Left lung (tissue), 10 donors: ENCODE data around the gene TRANK1. TPM values are rescaled to one million over a fixed set of nuclear protein-coding genes. Genes with fewer than 3 reads are reported as not detected.

Source experiments
- ATAC-seq: fragments of 200-7000 bp; cut with Tn5 transposase; one replicate; pipeline ENCODE4 v1.9.1; 2020; ENCODE audit warnings: moderate library complexity
- DNase-seq, 4 donors: peaks; one replicate each; pipeline ENCODE4 v3.0.0-alpha.2; 2013 to 2020
- H3K27ac ChIP-seq, 2 donors: fragments of 200-600 bp; sonication (generic) in 1 of 2; one replicate each; pipeline versions ENCODE4 v1.5.0 to v1.8.0; 2020 to 2021
- H3K27me3 ChIP-seq, 2 donors: fragments of 200-600 bp; sonication (generic) in 1 of 2; one replicate each; pipeline versions ENCODE4 v1.5.0 to v1.8.0; 2020 to 2021
- H3K36me3 ChIP-seq, 2 donors: fragments of 200-600 bp; sonication (generic) in 1 of 2; one replicate each; pipeline versions ENCODE4 v1.5.0 to v1.8.0; 2020 to 2021
- H3K4me1 ChIP-seq, 2 donors: fragments of 200-600 bp; one replicate each; pipeline ENCODE4 v1.8.0; 2021
- H3K4me3 ChIP-seq, 2 donors: fragments of 200-600 bp; sonication (generic) in 1 of 2; one replicate each; pipeline versions ENCODE4 v1.5.0 to v1.8.0; 2020 to 2021; ENCODE audit warnings: mild to moderate bottlenecking in 1 of 2
- H3K9me3 ChIP-seq, 2 donors: fragments of 200-600 bp; sonication (generic) in 1 of 2; one replicate each; pipeline versions ENCODE4 v1.5.0 to v1.8.0; 2020 to 2021
- intact Hi-C, 2 donors: fragments of 100-400 bp; cut with DNase I; formaldehyde crosslinking; loops; one replicate each; pipeline versions ENCODE4 v1.11.2 to v1.14.2; 2022
- polyA plus RNA-seq, 6 donors: library from polyadenylated mRNA; unstranded; fragments of 120-200 nt; gene quantifications; one replicate each; pipeline ENCODE4 v1.2.1, GENCODE V29; 2013; ENCODE audit not compliant: insufficient read length in 6 of 6
- total RNA-seq, 2 donors: library from RNA; stranded (reverse); fragmentation: NEBNext Ultra II Directional; extraction: Animal tissue kit (Norgen Biotek cat#: 25700); gene quantifications; one replicate each; pipeline ENCODE4 v1.2.1, GENCODE V29; 2021
- TF ChIP-seq, protein P1 (sequence below), 2 donors: fragments of 200-600 bp; sonication (generic) in 1 of 2; IDR thresholded peaks; one replicate each; pipeline versions ENCODE4 v1.5.0 to v1.8.0; 2021; ENCODE audit warnings: antibody characterized with exemption in 2 of 2
- donor health status: DM: no; HTN: yes; CAD: no.
- donor health status: DM: no; HTN: no; CAD: no.

The TRANK1 gene
- total and polyA plus RNA-seq, 8 donors: 23.5 to 26.6 (median 26.1) TPM

GRCh38 chr3:36795622-36796021 is 149.2 kb downstream of the TRANK1 start:
- H3K27me3 ChIP-seq: no peaks in the 10 kb centered on the region
- no peaks in the 10 kb centered on the region for H3K4me1 ChIP-seq
- TF ChIP-seq, protein P1, sequence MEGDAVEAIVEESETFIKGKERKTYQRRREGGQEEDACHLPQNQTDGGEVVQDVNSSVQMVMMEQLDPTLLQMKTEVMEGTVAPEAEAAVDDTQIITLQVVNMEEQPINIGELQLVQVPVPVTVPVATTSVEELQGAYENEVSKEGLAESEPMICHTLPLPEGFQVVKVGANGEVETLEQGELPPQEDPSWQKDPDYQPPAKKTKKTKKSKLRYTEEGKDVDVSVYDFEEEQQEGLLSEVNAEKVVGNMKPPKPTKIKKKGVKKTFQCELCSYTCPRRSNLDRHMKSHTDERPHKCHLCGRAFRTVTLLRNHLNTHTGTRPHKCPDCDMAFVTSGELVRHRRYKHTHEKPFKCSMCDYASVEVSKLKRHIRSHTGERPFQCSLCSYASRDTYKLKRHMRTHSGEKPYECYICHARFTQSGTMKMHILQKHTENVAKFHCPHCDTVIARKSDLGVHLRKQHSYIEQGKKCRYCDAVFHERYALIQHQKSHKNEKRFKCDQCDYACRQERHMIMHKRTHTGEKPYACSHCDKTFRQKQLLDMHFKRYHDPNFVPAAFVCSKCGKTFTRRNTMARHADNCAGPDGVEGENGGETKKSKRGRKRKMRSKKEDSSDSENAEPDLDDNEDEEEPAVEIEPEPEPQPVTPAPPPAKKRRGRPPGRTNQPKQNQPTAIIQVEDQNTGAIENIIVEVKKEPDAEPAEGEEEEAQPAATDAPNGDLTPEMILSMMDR (IDR thresholded peaks at IDR 0.05): no peak
- H3K36me3 ChIP-seq: no peaks in the 10 kb centered on the region
- intact Hi-C loops: no loop called here
- DNase-seq (no peak), ATAC-seq (no peak)
- no peak overlapping the region for H3K27ac ChIP-seq
- peaks cover 0 to 2% of the 10 kb centered on the region in 2 donors for H3K9me3 ChIP-seq
- H3K4me3 ChIP-seq: no peak overlapping the region

- TF ChIP-seq, protein P1 (IDR thresholded peaks at IDR 0.05): no peak
- DNase-seq: peak in 1 of 4 donors; percentile 18
Measured at GRCh38 chr3:36792342-36792741, 152.5 kb downstream of the TRANK1 start.

GRCh38 chr3:36790765-36791164 is 154.1 kb downstream of the TRANK1 start:
- intact Hi-C loops: no loop called here
- Histone ChIP-seq H3K9me3 (no peaks in the 10 kb centered on the region), H3K36me3 (no peaks in the 10 kb centered on the region), H3K27ac (no peak overlapping the region), H3K4me1 (no peaks in the 10 kb centered on the region), H3K27me3 (no peaks in the 10 kb centered on the region), H3K4me3 (no peak overlapping the region)
- DNase-seq (no peak), ATAC-seq (no peak)
- TF ChIP-seq, protein P1 (IDR thresholded peaks at IDR 0.05): no peak

More at GRCh38 chr3:36792342-36792741, 152.5 kb downstream of the TRANK1 start:
- no peaks in the 10 kb centered on the region for H3K9me3 ChIP-seq
- ATAC-seq: no peak
- no peak overlapping the region for H3K27ac ChIP-seq
- intact Hi-C loops: no loop called here
- H3K4me1 ChIP-seq: no peaks in the 10 kb centered on the region
- no peak overlapping the region for H3K4me3 ChIP-seq
- no peaks in the 10 kb centered on the region for H3K36me3 ChIP-seq
- no peaks in the 10 kb centered on the region for H3K27me3 ChIP-seq

DNA sequence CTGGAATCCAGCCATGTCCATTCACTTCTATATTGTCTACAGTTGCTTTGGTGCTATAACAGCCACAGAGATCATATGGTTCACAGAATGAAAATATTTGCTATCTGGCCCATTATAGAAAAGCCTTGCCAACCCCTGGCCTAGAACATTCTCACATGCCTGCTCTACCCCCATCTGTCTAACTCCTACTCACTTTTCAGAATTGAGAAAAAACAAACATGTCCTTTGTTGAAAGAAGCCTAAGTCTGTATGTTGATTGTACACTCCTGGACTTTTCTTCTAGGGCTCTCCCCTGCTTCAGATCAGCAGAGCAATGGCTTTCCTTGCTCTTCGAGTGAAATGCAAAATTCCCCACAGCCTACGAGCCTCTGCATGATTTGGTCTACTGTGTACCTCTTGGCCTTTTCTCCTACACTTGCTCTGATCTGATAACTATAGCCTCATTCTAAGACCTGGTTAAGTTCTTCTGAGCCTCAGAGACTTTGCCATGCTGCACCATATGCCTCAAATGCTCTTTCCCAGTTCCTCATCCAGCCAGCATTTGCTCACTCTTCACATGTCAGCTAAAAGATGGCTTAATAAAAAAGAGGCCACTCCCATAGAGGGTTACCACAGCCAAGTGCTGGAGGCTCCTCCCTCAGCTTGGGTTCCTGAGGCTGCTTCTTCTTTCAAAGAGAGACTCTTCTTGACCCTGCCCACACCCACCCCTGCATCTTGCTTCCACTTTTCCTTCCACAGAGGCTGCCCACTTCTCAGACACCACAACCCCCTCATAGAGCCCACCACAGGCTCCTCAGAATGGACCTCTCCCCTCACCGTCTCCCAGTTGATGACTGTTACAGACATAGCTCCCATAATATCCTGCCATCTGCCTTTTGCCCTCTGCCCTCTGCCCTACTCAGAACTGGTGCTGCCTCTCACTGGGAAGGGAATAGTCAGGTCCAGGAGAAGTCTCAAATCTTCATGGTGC is 157.6 kb downstream of the TRANK1 start:
- intact Hi-C loops: no loop called here
- DNase-seq (peak in 1 of 4 donors; percentile 44), ATAC-seq (peak; percentile 88)
- H3K27me3 ChIP-seq: no peaks in the 10 kb centered on the region
- H3K27ac ChIP-seq: no peak overlapping the region
- no peaks in the 10 kb centered on the region for H3K36me3 ChIP-seq
- H3K4me1 ChIP-seq: no peaks in the 10 kb centered on the region
- TF ChIP-seq, protein P1 (IDR thresholded peaks at IDR 0.05): no peak
- H3K9me3 ChIP-seq: no peaks in the 10 kb centered on the region
- H3K4me3 ChIP-seq: no peak overlapping the region

- intact Hi-C loops: no loop called here
- ATAC-seq (no peak), DNase-seq (no peak)
- H3K4me1 ChIP-seq: no peaks in the 10 kb centered on the region
- no peaks in the 10 kb centered on the region for H3K27me3 ChIP-seq
- H3K36me3 ChIP-seq: no peaks in the 10 kb centered on the region
- no peaks in the 10 kb centered on the region for H3K9me3 ChIP-seq
- TF ChIP-seq, protein P1 (IDR thresholded peaks at IDR 0.05): no peak
- H3K4me3 ChIP-seq: no peak overlapping the region
- no peak overlapping the region for H3K27ac ChIP-seq
Measured at GRCh38 chr3:36784138-36784635, 160.7 kb downstream of the TRANK1 start.
